Measurements from ENCODE around the gene MKX. TPM values are rescaled to one million over a fixed set of nuclear protein-coding genes. Genes with fewer than 3 reads are reported as not detected.

MKX gene
- polyA plus RNA-seq, 2 of the 4 experiments (the other 2 are of a cell fraction): 0.03 TPM; not detected in 1

DNA sequence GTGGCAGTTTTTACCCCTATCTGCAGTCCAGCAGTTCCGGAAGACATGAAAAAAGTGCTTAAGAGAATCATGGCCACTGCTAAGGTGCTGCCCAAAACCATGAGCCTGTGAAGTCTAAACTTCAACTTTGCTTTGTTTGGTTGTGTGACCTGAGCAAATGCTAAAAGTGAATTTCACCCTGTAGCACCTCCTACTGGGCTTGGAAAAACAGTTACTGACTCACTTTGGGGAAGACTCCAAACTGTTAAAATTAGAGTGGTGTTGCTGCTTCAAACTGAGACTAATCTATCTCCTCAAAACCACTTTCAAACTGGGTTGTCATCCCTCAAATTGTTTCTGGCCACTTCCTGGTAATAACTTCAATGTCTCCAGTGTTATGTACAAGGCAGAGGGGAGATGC lies 21.3 kb downstream of the MKX start:
- ChIA-PET CTCF (no interaction called here), POLR2A (no interaction called here)
- TF ChIP-seq, protein P1, sequence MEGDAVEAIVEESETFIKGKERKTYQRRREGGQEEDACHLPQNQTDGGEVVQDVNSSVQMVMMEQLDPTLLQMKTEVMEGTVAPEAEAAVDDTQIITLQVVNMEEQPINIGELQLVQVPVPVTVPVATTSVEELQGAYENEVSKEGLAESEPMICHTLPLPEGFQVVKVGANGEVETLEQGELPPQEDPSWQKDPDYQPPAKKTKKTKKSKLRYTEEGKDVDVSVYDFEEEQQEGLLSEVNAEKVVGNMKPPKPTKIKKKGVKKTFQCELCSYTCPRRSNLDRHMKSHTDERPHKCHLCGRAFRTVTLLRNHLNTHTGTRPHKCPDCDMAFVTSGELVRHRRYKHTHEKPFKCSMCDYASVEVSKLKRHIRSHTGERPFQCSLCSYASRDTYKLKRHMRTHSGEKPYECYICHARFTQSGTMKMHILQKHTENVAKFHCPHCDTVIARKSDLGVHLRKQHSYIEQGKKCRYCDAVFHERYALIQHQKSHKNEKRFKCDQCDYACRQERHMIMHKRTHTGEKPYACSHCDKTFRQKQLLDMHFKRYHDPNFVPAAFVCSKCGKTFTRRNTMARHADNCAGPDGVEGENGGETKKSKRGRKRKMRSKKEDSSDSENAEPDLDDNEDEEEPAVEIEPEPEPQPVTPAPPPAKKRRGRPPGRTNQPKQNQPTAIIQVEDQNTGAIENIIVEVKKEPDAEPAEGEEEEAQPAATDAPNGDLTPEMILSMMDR (IDR thresholded peaks at IDR 0.05): peak; percentile 5; the same call in 1 of the 3 replicates
- TF ChIP-seq, protein P2, sequence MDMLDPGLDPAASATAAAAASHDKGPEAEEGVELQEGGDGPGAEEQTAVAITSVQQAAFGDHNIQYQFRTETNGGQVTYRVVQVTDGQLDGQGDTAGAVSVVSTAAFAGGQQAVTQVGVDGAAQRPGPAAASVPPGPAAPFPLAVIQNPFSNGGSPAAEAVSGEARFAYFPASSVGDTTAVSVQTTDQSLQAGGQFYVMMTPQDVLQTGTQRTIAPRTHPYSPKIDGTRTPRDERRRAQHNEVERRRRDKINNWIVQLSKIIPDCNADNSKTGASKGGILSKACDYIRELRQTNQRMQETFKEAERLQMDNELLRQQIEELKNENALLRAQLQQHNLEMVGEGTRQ (IDR thresholded peaks at IDR 0.05): no peak
- TF ChIP-seq, protein P3, sequence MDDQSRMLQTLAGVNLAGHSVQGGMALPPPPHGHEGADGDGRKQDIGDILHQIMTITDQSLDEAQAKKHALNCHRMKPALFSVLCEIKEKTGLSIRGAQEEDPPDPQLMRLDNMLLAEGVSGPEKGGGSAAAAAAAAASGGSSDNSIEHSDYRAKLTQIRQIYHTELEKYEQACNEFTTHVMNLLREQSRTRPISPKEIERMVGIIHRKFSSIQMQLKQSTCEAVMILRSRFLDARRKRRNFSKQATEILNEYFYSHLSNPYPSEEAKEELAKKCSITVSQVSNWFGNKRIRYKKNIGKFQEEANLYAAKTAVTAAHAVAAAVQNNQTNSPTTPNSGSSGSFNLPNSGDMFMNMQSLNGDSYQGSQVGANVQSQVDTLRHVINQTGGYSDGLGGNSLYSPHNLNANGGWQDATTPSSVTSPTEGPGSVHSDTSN (IDR thresholded peaks at IDR 0.05): no peak
- no peak for DNase-seq (ENCODE audit: low read depth in 1 of 2, low spot score in 1 of 2)
- Histone ChIP-seq H3K4me3 (no peak overlapping the region), H3K27ac (no peak overlapping the region), H3K4me2 (no peak overlapping the region), H3K9me3 (no peaks in the 10 kb centered on the region), H3K4me1 (no peaks in the 10 kb centered on the region)
- WGBS (ENCODE audit: missing lambda C conversion rate): 12% methylated on average over 1 of the region's 1 CpG
- ATAC-seq: no peak
- FAIRE-seq: no peak

DNA sequence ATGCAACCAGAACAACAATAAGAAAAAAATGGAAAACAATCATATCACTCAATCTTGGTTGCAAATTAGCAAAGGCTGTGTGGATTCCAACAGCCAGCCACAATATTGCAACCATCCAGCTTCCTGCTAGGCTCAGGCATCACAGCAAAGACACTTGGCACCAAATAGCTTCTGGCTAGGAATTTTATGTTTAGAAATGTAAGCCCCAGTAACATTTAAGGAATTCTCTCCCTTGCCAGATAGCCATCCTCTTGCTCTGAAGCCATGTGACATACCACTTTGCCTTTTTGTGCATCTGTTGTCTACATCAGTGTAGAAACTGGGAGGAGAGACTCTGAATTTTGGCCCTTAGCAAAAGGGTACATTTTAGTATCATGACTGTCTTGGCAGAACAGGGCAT lies 22.2 kb downstream of the MKX start:
- H3K4me2 ChIP-seq: no peak overlapping the region
- no peak for ATAC-seq
- TF ChIP-seq RAD21 (conservative IDR thresholded peaks at IDR 0.05 in 1 of 2, IDR thresholded peaks at IDR 0.05 in 1 of 2) (no peak), MAZ (IDR thresholded peaks at IDR 0.05; ENCODE audit: borderline replicate concordance, low read depth, low read length) (no peak), MAFK (IDR thresholded peaks at IDR 0.05; ENCODE audit: partially characterized antibody) (no peak), JUN (IDR thresholded peaks at IDR 0.05) (no peak), HDAC2 (IDR thresholded peaks at IDR 0.05) (no peak), ZC3H11A (IDR thresholded peaks at IDR 0.05) (no peak), CHD2 (IDR thresholded peaks at IDR 0.05; ENCODE audit: low read length, partially characterized antibody) (no peak), RFX5 (IDR thresholded peaks at IDR 0.05) (no peak), BHLHE40 (IDR thresholded peaks at IDR 0.05; ENCODE audit: low read depth, low read length) (no peak), RNF2 (IDR thresholded peaks at IDR 0.05; ENCODE audit: borderline replicate concordance, low read depth) (no peak), CHD4 (IDR thresholded peaks at IDR 0.05; ENCODE audit: borderline replicate concordance) (no peak), MYC (IDR thresholded peaks at IDR 0.05; ENCODE audit: borderline replicate concordance, low read length) (no peak), EHMT2 (IDR thresholded peaks at IDR 0.05; ENCODE audit: low read depth) (no peak)
- FAIRE-seq: no peak
- no peak overlapping the region for H3K4me3 ChIP-seq
- ChIA-PET POLR2A (no interaction called here), CTCF (interaction anchor here (3.4 kb wide), 1 partner anchor 19 kb away, joined by 9 read pairs; no protein-coding TSS in a partner anchor)
- no peak overlapping the region for H3K27ac ChIP-seq
- H3K4me1 ChIP-seq: no peaks in the 10 kb centered on the region
- no peaks in the 10 kb centered on the region for H3K9me3 ChIP-seq
- no peak for DNase-seq (ENCODE audit: low read depth in 1 of 2, low spot score in 1 of 2)

DNA sequence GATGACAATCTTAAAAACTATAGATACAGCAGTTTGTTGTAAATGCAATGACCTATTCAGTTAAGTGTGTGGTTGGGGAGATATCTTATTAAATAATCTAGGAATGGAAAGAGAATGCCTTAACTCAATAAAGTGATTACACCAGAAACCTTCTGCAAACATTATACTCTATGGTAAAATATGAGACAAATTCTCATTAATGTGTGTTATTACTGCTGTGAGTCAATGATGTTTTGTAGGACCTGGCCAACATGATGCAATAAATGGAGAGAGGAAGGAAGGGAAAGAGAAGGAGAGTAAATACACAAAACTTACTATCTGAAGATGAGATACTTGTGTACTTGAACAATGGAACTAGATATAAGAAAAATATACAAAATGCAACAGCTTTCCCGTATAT lies 25.1 kb downstream of the MKX start:
- no peak for ATAC-seq
- no peak for DNase-seq (ENCODE audit: low read depth in 1 of 2, low spot score in 1 of 2)
- TF ChIP-seq MYC (IDR thresholded peaks at IDR 0.05; ENCODE audit: borderline replicate concordance, low read length) (no peak), TP53 (CRISPR knock-in tag; IDR thresholded peaks at IDR 0.05) (no peak), TFCP2L1 (CRISPR knock-in tag; IDR thresholded peaks at IDR 0.05) (no peak), CBX2 (IDR thresholded peaks at IDR 0.05; ENCODE audit: borderline replicate concordance, low read depth) (no peak), POLR2A (IDR thresholded peaks at IDR 0.05; ENCODE audit: low read length) (no peak)
- TF ChIP-seq, protein P4, sequence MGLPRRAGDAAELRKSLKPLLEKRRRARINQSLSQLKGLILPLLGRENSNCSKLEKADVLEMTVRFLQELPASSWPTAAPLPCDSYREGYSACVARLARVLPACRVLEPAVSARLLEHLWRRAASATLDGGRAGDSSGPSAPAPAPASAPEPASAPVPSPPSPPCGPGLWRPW (IDR thresholded peaks at IDR 0.05): no peak
- TF ChIP-seq, protein P5, sequence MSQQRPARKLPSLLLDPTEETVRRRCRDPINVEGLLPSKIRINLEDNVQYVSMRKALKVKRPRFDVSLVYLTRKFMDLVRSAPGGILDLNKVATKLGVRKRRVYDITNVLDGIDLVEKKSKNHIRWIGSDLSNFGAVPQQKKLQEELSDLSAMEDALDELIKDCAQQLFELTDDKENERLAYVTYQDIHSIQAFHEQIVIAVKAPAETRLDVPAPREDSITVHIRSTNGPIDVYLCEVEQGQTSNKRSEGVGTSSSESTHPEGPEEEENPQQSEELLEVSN (IDR thresholded peaks at IDR 0.05; ENCODE audit: borderline replicate concordance, low read depth): no peak
- TF ChIP-seq, protein P6, sequence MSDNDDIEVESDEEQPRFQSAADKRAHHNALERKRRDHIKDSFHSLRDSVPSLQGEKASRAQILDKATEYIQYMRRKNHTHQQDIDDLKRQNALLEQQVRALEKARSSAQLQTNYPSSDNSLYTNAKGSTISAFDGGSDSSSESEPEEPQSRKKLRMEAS (IDR thresholded peaks at IDR 0.05): no peak
- no peak overlapping the region for H3K4me3 ChIP-seq
- H3K4me1 ChIP-seq: no peaks in the 10 kb centered on the region
- no peaks in the 10 kb centered on the region for H3K9me3 ChIP-seq
- 32% methylated on average over 1 of the region's 1 CpG for WGBS (ENCODE audit: missing lambda C conversion rate)
- H3K4me2 ChIP-seq: no peak overlapping the region
- POLR2A ChIA-PET: no interaction called here
- FAIRE-seq: no peak
- H3K27ac ChIP-seq: no peak overlapping the region
- CTCF ChIA-PET: interaction anchor here (1.0 to 3.4 kb wide), 2 partner anchors 22 to 35 kb away, joined by 4 to 9 read pairs; no protein-coding TSS in a partner anchor
